Measurements from ENCODE around the gene ASB18. TPM values are rescaled to one million over a fixed set of nuclear protein-coding genes. Genes with fewer than 3 reads are reported as not detected.

ASB18 gene
- total and polyA plus RNA-seq, 2 experiments from 2014 or later: not detected

GRCh38 chr2:236178890-236179235 lies 85.3 kb downstream of the ASB18 start:
- Histone ChIP-seq H2AFZ (peak overlapping the region; percentile 56; the same call in 1 of the 2 replicates), H3K4me2 (peak overlapping the region; percentile 81), H3K4me3 (peak overlapping the region; percentile 56), H3K9me2 (ENCODE audit: insufficient read depth) (no peaks in the 10 kb centered on the region), H3K79me2 (replicated peaks; ENCODE audit: insufficient read depth) (no peaks in the 10 kb centered on the region), H3K27me3 (ENCODE audit: insufficient read depth) (peaks cover 67% of the 10 kb centered on the region), H3K4me1 (ENCODE audit: insufficient read depth) (peaks cover 35% of the 10 kb centered on the region), H3K36me3 (ENCODE audit: insufficient read depth) (no peaks in the 10 kb centered on the region), H3F3A (replicated peaks; ENCODE audit: low read depth) (peaks cover 11% of the 10 kb centered on the region; the same call in 1 of the 2 replicates), H3K27ac (ENCODE audit: low read depth) (no peak overlapping the region), H4K20me1 (replicated peaks; ENCODE audit: insufficient read depth) (peaks cover 3% of the 10 kb centered on the region; the same call in 1 of the 2 replicates)
- Mint-ChIP-seq H3K27ac (no peak overlapping the region), H3K36me3 (ENCODE audit: low read depth) (no peaks in the 10 kb centered on the region), H3K27me3 (ENCODE audit: insufficient read depth, low read depth, poor library complexity) (peaks cover 57% of the 10 kb centered on the region), H3K9me3 (peaks cover under 1% of the 10 kb centered on the region; the same call in 2 of the 3 replicates), H3K4me3 (peak overlapping the region; percentile 75), H3K4me1 (peaks cover 47% of the 10 kb centered on the region)
- ATAC-seq (no peak), DNase-seq (ENCODE audit: low spot score) (no peak)
- TF ChIP-seq ZNF462 (CRISPR knock-in tag; IDR thresholded peaks at IDR 0.05): no peak
- no peak for TF ChIP-seq ZNF331 (CRISPR knock-in tag; IDR thresholded peaks at IDR 0.05; ENCODE audit: low read depth)
- peak; percentile 65 for TF ChIP-seq EZH2 (IDR thresholded peaks at IDR 0.05; ENCODE audit: low read depth, unreplicated experiment)
- TF ChIP-seq JUNB (IDR thresholded peaks at IDR 0.05; ENCODE audit: unreplicated experiment): no peak
- TF ChIP-seq NANOG (IDR thresholded peaks at IDR 0.05; ENCODE audit: borderline replicate concordance): no peak
- TF ChIP-seq ZNF114 (CRISPR knock-in tag; IDR thresholded peaks at IDR 0.05): no peak

Data from GM23338 (cell line).